Ammon's horn (tissue), 1 donor: ENCODE data around the gene DNAH1.

ENCODE experiments used
- DNase-seq: peaks from one replicate; pipeline ENCODE4 v3.0.0-alpha.2; 2016; ENCODE audit warnings: low spot score

DNAH1 gene

DNA sequence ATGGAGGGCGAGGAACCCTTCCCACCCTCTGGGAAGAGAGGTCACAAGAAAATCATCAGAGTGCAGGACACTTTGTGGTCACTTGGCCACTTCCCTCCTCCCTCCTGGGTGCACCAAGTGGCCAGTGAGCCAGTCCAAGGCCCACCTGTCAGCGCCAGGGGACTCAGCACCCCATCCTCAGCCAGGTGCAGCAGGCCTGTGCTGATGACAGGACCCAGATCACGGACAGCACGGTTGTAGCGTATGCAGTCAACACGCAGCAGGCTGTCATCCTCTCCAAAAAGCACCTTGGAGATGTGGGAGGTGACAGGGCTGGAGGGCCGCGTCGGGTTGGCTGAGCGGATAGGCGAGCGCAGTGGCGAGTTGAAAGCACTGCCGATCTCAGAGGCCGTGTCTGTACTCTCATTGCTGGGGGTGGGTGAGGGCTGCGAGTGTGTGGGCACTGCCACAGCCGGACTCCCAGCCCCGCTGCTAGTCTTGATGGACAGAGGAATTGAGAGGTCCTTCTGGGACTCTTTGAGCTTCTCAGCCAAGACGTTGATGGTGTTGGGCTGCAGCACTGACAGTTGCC lies 87.2 kb downstream of the DNAH1 start:
- DNase-seq = no peak

DNA sequence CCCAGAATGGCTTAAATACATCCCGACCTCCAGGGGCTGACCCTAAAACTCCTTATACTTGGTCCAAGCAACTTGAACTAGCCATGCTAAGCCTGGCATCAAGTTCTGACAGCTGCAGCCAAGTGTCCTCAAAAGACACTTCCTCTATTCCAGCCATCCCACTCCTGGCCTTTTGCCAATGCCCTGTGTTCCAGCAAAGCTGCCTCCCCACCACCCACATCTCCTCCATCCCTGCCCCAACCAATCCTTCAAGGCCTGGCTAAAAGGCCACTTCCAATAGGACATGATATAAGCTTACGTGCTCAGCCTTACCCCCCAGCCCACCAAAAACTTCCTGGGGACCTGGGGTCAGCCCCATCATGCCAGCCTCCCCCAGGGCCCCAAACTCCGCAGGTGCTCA lies 87.8 kb downstream of the DNAH1 start:
- no peak for DNase-seq

DNA sequence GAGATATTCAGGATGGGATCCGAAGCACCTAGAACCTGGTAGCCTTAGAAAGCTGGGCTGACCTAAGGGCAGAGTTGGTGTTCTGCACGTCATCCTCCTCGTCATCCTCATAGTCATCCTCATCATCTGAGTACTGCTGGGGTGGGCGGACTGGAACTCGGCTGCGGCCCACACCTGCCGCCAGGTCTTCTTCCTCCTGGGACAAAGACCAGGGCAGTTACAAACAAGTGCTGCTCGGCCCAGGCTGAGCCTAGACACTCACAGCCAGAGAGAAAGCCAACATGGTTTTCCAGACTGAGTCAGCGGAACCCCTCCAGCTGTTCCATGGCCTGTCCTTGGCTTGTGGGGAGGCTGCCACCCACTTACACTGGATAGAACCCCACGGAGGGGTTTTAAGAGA lies 88.3 kb downstream of the DNAH1 start:
- no peak for DNase-seq

- DNase-seq = no peak
Observed at GRCh38 chr3:52405066-52405465, 88.9 kb downstream of the DNAH1 start.

GRCh38 chr3:52405601-52406110 lies 89.5 kb downstream of the DNAH1 start:
- no peak for DNase-seq

DNA sequence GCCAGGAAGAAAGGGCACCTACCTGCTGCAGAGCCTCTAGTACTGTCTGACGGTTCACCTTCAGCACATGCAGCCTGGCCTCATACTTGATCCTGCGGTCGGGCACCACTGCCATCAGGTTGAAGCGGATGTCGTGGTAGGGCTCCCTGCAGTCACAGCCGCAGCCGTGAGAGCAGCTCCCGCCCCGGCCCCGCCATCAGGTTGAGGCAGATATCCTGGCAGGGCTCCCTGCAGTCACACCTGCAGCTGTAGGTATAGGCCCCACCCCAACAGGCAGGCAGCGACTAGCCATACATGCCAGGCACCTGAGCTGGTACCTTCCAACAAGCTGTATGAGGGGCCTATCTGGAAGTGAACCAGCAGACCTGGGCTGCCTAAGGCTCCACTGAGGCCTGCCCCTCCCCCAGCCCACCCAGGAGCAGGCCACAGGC lies 90.1 kb downstream of the DNAH1 start:
- DNase-seq = no peak

DNA sequence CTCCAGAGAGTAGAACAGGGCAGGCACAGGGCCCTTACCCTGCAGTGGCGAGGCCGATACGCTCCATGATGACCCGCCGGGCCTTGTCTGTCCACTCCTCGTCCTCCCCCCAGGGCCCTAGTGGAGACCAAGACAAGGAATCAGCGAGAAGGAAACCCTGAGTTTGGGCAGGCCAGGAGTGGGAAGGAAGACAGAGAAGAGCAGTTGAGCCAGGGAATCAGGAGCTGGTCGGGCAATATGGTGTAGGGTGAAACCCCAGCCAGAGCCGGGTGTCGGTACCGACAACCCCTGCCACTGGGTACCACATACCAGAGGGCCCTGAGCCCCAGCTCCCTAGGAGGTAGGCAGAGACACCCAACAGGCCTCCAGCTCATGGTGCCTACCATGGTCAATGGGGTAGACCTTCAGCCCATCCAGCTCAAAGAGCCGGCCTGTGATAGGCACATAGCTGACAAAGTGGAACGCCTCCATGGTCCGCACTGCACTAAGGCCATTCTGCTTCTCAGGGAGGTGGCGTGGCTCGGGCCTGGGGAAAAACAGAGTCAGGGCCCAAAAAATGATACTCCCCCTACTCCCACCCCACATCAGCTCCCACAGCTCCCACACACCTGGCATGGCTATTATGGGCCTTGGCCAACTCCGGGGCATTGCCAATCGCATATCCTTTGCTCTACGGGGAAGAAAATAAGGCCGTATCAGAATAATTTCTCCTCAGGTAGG lies 90.8 kb downstream of the DNAH1 start:
- DNase-seq = no peak

DNA sequence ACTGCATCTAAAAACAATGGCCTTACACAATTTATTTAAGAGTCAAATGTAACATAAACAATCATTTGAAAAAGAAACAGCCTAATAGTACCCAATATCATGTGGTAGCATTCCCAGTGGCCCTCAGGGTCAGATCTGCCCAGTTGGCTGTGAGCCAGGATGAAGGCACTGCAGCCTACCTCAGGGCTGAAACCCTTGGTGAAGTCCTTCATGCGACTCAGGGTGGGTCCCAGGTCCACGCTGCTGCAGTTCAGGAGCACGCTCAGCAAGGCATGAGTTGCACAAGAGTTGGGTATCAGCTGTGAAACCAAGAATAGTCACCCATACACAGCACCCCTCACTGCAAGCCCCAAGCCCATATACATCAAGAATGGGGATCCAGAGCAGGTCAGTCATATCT lies 91.7 kb downstream of the DNAH1 start:
- no peak for DNase-seq

DNA sequence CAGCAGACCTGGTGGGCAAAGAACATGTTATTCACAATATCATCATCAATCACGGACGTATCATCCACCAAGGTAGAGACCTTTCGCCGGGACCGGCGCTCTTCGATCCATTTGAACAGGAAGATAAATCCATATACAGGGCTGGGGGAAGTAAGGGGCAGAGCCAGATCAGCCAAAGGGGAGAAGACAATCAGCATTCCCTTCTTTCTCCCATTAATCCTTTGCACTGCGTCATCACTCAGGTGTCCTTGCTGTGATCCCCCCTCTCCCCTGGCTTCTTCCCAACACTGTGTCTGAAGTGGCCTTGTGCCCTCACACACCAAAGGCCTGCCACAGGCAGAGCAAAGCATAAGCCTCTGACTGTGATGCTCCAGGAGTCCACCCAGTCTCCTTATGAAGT lies 92.3 kb downstream of the DNAH1 start:
- no peak for DNase-seq

DNA sequence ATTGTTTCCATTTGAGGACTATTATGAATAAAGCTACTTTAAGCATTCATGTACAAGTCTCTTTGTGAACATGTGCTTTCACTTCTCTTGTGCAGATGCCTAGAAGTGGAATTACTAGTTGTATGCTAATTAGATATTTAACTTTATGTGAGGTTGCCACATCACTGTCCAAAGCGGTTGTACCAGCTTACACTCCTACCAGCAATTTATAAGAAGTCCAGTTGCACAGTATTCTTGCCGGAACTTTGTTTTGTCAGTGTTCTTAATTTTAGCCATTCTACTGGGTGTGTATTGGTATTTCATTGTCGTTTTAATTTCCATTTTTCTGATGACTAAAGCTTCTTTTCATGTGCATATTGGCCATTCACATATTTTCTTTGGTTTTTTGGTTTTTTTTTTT lies 99.7 kb downstream of the DNAH1 start:
- no peak for DNase-seq

- DNase-seq = no peak
Observed at GRCh38 chr3:52420388-52420787, 104.3 kb downstream of the DNAH1 start.

DNA sequence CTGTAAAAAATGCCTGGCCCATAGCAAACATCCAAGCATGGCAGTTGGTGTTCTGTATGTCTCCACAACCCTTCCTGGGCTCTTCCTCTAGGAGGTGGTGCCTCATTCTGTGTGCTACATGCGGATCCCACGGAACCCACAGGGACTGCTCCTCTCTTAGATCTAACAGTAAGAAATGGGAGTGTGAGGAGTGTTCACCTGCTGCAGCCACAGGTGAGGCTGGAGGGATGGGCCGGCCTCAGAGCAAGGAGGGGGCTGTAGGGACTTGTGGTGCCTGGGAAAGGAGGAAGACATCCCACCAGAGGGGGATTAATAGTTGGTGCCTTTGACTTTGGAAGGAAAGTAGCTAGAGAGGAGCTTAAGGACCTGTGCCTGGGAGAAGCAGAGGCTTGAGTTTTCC lies 106.5 kb downstream of the DNAH1 start:
- DNase-seq = no peak

DNA sequence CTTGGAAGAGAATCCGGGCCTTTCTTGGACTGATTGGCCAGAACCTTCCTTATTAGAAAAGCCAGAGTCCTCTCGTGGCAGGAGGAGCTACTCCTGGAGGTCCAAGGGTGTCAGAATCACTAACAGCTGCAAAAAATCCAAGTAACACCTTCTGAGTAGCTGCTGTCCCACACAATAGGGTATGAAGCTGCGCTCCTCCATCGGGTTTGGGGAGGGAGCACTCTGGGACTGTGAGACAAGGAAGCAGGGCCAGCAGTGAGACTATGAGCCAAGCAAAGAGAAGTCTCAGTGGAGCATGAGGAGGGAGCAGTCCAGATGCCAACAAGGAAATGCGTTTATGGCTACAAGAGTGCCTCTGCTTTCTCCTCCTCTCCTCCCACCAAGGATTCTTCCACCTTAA lies 107.1 kb downstream of the DNAH1 start:
- no peak for DNase-seq

GRCh38 chr3:52428151-52429005 lies 112.3 kb downstream of the DNAH1 start:
- peak; percentile 89 for DNase-seq

DNA sequence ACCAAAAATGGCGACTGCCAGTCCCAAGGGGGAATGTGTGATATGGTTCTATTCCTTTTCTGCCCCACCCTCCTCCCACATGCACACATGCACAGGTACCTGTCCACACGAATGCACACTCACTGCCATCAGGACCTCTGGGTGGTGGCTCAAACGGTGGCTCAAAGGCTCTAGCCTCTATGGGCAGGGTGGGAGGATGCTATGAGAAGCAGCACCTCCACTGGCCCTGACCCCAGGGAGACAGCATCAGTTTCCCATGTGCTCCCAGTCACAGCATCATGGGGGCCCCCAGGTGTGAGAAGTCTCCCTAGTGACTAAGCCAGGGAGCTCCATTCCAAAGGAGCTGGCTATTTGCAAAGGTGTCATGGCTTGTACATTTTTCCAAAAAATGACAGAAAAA lies 112.9 kb downstream of the DNAH1 start:
- no peak for DNase-seq

DNA sequence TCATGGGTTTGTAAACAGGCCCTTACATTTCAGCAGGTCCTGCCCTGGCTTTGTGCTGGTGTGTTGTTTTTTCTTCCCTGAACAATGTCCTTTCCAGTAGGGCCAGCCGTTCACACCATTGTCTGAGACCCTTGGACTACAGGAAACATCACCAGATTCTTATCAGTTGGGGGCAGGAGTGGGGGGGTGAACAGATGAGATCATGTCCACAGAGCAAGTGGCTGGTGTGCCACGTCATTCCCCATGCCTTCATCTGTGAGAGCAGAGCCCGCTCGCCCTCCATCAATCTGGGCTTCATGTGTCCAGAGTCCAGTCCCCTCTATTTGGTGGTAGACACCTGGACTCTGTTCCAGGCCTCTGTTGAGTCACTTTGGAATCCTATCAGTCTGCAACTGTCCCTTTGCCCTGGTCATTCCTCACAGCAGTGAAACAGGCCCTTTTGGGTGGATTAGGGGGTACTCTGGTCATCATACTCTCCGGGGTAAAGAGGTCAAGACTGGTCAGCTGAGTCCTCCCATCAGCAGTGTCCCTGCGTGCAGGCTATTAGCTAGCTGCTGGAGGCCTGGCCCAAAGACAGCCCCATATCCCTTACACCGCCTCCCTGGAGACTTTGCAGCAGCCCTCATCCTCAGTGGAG lies 113.8 kb downstream of the DNAH1 start:
- no peak for DNase-seq

GRCh38 chr3:52430416-52430810 lies 114.3 kb downstream of the DNAH1 start:
- no peak for DNase-seq

DNA sequence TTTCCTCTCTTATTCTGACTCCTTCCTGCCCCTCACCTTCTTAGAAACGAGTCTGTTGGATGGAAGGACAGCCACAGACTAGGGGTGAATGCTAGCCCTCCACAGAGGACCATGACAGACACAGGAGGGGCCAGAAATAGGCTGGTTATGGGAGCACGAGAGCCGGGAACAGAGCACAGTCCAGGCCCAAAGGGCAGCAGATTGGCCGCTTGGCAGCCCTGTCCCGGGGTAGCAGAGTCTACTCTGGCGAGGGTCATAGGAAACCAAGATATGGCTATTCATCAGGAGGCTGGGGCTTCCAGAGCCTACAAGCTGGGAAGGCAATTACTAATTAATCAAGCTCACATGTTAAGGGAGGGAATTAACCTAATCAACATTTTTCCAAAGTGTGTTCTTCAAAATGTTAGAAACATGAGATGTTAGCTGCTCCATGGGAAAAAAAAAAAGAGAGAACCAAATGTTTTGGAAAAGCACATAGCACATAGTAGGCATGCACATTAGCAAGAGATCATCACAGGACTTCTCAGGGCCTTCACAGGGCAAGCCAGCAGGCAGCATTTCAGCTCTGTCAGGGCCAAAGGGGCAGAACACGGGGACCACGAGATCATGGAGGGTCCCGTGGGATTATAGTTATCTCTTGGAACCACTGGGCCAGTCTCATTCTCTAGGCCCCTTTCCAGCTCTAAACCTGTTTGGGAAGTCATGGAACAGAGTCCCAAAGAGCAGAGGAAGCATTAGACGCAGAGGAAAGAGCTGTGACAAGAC lies 115.5 kb downstream of the DNAH1 start:
- no peak for DNase-seq

DNA sequence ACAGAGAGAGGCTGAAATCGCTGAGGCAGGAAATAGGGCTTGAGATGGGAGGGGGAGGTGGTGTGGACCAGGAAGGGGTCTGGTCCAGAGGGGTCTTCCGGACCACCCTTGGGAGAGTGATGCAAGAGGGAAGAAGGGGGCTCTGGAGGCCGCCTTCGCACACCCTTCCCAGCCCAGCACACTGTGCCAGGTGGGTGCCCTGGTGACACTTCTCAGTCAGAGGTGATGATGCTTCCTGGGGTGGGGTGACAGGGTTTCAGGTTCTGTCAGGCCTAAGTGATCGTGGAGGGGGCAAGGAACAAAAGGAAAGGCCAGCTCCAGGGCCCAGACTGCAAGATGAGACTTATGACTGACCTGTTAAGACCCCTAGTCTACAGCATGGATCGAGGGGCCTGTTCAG lies 116.1 kb downstream of the DNAH1 start:
- DNase-seq = no peak

GRCh38 chr3:52432691-52433141 lies 116.6 kb downstream of the DNAH1 start:
- no peak for DNase-seq

GRCh38 chr3:52433328-52433995 lies 117.3 kb downstream of the DNAH1 start:
- DNase-seq = no peak
